Ovary (tissue), 9 donors: ENCODE results near the gene MPZ. TPM values are rescaled to one million over a fixed set of nuclear protein-coding genes. Genes with fewer than 3 reads are reported as not detected.
A peak's percentile ranks its signal among the peaks of the same experiment; 100 is the strongest.

ENCODE experiments used
- DNase-seq, 5 donors: peaks; one replicate each; pipeline ENCODE4 v3.0.0-alpha.2; 2019 to 2020
- H3K27ac ChIP-seq, 2 donors: fragments of 200-600 bp; one replicate each; pipeline versions ENCODE4 v1.5.1 to v1.8.0; 2019 to 2022
- H3K27me3 ChIP-seq: fragments of 200-600 bp; one replicate; pipeline ENCODE4 v1.8.0; 2022
- H3K36me3 ChIP-seq: fragments of 200-600 bp; sonication (generic); one replicate; pipeline ENCODE4 v1.5.1; 2019
- H3K4me1 ChIP-seq: one replicate; pipeline ENCODE4 v1.8.1; 2013; ENCODE audit warnings: mild to moderate bottlenecking, moderate library complexity; ENCODE audit not compliant: insufficient read depth
- H3K4me3 ChIP-seq: fragments of 200-600 bp; sonication (generic); one replicate; pipeline ENCODE4 v1.5.1; 2017
- H3K9me3 ChIP-seq, 2 donors: fragments of 200-600 bp in 1 of 2; sonication (generic) in 1 of 2; one replicate each; pipeline versions ENCODE4 v1.5.1 to v1.8.1; 2013 to 2019; ENCODE audit warnings: mild to moderate bottlenecking in 1 of 2, moderate library complexity in 1 of 2
- CTCF ChIP-seq, 3 donors: fragments of 450-650 bp in 2 of 3; fragments of 200-600 bp in 1 of 3; IDR thresholded peaks; one replicate each; pipeline versions ENCODE4 v1.5.1 to v1.8.0; 2016 to 2022; ENCODE audit warnings: antibody characterized with exemption in 3 of 3, mild to moderate bottlenecking in 1 of 3
- EP300 ChIP-seq: sonication (generic); formaldehyde crosslinking; IDR thresholded peaks from one replicate; pipeline ENCODE4 v1.6.1; 2017; ENCODE audit warnings: antibody characterized with exemption
- POLR2A ChIP-seq: fragments of 450-650 bp; IDR thresholded peaks from one replicate; pipeline ENCODE4 v1.6.1; 2017; ENCODE audit warnings: antibody characterized with exemption, mild to moderate bottlenecking, moderate library complexity
- WGBS, 3 donors: extraction: QIAGEN DNeasy Blood & Tissue Kit in 1 of 3; methylation state at CpG; one replicate each; pipeline versions ENCODE4 v1.1.5 to v1.1.7; 2013 to 2017; 5-methylcytosine and 5-hydroxymethylcytosine counted together
- intact Hi-C, 4 donors: fragments of 100-400 bp; cut with DNase I; formaldehyde crosslinking; loops; one replicate each; pipeline versions ENCODE4 v1.11.0 to v1.15.1; 2022 to 2023
- polyA plus RNA-seq, 2 donors: library from polyadenylated mRNA; stranded (reverse); fragments of 200-250 nt in 1 of 2; fragments of 350-450 nt in 1 of 2; fragmentation: Illumina TruSeq in 1 of 2; extraction: RNeasy Lipid Tissue Mini Kit (QIAGEN cat#74804) in 1 of 2; gene quantifications; one replicate each; pipeline ENCODE4 v1.2.3, GENCODE V29; 2013 to 2014
- total RNA-seq, 7 donors: library from RNA; depleted of rRNA in 2 of 7; stranded (reverse); fragments of >200 nt in 2 of 7; fragmentation: NEBNext Ultra II Directional in 3 of 7; extraction: Animal tissue kit (Norgen Biotek cat#: 25700) in 3 of 7; gene quantifications; one replicate each; pipeline versions ENCODE4 v1.1.0 to v1.2.4, GENCODE V29; 2016 to 2023
- donor health status: DM: no; HTN: no; CAD: no; lungs with moderate emphysema.
- donor health status: DM: no; HTN: no; CAD: no.
- donor health status: Bipolar disorder and iron deficiency.
- donor health status: DM: yes; HTN: yes; CAD: no.
- donor health status: DM: no; HTN: no; CAD: no.
- donor health status: DM: yes; HTN: yes; CAD: no.

Gene MPZ
- total and polyA plus RNA-seq, 9 donors, result 1.4 to 9.3 (median 2.5) TPM

- TF ChIP-seq EP300 (no peak), POLR2A (no peak), CTCF (IDR thresholded peaks at IDR 0.05) (no peak)
- Histone ChIP-seq H3K27me3 (no peaks in the 10 kb centered on the region), H3K9me3 (peaks cover 0 to 3% of the 10 kb centered on the region in 2 donors), H3K27ac (no peak overlapping the region), H3K4me3 (no peak overlapping the region), H3K36me3 (no peaks in the 10 kb centered on the region), H3K4me1 (peaks cover 21% of the 10 kb centered on the region)
- 43 to 57% (median 53%) methylated on average over 12 of the region's 12 CpGs for WGBS, 3 donors
- DNase-seq, result no peak
- intact Hi-C loops, result no loop called here
These were observed 48.2 kb downstream of the MPZ start for GRCh38 chr1:161261261-161262235.

DNA sequence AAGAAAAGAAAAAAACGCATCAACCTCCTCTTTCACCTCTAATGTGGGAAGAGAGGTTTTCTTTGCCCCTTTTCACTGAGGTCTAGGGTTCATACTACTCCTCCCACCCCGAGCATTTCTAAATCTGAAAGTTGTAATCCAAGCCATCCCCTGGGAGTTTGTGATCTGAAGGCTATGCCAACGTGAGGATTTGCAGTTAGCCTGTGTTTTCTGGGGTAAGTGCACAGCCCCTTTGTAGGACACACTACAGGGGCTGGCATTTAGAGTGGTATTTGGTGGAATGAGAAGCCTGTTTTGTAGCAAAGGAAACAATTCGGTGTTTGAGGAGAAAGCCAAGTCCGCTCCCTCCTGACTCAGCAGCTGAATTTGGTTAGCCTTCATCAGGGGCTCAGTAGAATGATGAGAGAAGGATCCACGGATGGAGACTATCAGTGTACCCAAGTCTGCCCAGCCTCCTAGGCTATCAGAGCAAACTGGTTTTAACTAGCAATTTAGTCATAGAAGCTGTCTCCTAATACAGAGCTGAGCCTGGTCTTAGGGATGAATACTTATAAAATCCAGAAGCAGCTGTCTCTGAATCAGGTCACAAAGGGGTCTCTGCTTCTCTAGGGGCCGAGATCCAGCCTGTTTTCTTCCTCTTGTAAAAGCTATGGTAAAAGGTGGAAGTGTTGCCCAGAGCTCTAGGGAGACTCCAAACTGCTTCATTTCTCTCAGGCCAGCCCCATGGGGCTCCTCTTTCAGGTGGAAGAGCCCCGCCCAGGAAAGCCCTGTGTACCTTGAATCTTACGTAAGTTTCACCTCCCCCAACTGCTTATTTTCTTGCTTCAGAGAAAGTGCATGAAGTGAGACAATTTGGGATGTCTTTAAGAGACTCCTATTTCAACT is 49.1 kb downstream of the MPZ start:
- no peak overlapping the region for H3K27ac ChIP-seq
- DNase-seq, result no peak

GRCh38 chr1:161259765-161260164 is 50.0 kb downstream of the MPZ start:
- Histone ChIP-seq H3K4me1 (peaks cover 7% of the 10 kb centered on the region), H3K36me3 (no peaks in the 10 kb centered on the region), H3K27me3 (no peaks in the 10 kb centered on the region), H3K9me3 (peaks cover 0 to 3% of the 10 kb centered on the region in 2 donors), H3K27ac (no peak overlapping the region), H3K4me3 (no peak overlapping the region)
- no peak for DNase-seq
- no peak for TF ChIP-seq CTCF (IDR thresholded peaks at IDR 0.05)
- TF ChIP-seq POLR2A, result no peak
- no peak for TF ChIP-seq EP300
- WGBS, 3 donors, result 52 to 69% (median 68%) methylated on average over 1 of the region's 1 CpG
- intact Hi-C loops, result no loop called here

More for the DNA sequence above, 49.1 kb downstream of the MPZ start:
- intact Hi-C loops, result no loop called here
- H3K27me3 ChIP-seq, result no peaks in the 10 kb centered on the region
- H3K9me3 ChIP-seq, result peaks cover 0 to 3% of the 10 kb centered on the region in 2 donors
- H3K36me3 ChIP-seq, result no peaks in the 10 kb centered on the region
- WGBS, 3 donors, result 54 to 56% (median 54%) methylated on average over 9 of the region's 9 CpGs
- H3K4me3 ChIP-seq, result no peak overlapping the region
- TF ChIP-seq POLR2A, result no peak
- no peak for TF ChIP-seq CTCF (IDR thresholded peaks at IDR 0.05)
- no peak for TF ChIP-seq EP300
- H3K4me1 ChIP-seq, result peaks cover 13% of the 10 kb centered on the region

DNA sequence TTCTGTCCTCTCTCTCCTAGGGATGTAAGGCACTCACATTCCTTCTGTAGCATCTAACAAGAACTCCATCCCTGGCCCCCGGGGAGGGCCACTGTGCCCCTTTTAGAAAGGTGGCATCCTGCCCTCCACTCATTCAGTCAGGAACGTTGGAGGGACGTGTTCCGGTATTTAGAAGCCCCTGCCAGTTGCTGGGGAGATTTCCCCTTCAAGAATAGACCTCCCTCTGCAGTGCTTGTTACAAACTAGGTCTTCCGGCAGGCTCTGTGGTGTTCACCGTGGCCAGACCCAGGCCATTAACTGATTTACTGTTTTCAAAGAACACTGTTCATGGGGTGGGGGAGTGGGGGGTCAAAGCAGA is 50.4 kb downstream of the MPZ start:
- Histone ChIP-seq H3K9me3 (peaks cover 0 to 3% of the 10 kb centered on the region in 2 donors), H3K36me3 (no peaks in the 10 kb centered on the region), H3K27me3 (no peaks in the 10 kb centered on the region), H3K4me3 (peak overlapping the region; percentile 41), H3K27ac (no peak overlapping the region), H3K4me1 (peaks cover 7% of the 10 kb centered on the region)
- DNase-seq, result no peak
- WGBS, 3 donors, result 38 to 42% (median 42%) methylated on average over 6 of the region's 6 CpGs
- intact Hi-C loops, result no loop called here
- no peak for TF ChIP-seq POLR2A
- TF ChIP-seq EP300, result no peak
- no peak for TF ChIP-seq CTCF (IDR thresholded peaks at IDR 0.05)
